Suprapubic skin (tissue), 4 donors: Measurements from ENCODE around the gene EPAS1. TPM values are rescaled to one million over a fixed set of nuclear protein-coding genes. Genes with fewer than 3 reads are reported as not detected.

Source experiments
- DNase-seq, 2 donors: peaks; one replicate each; pipeline ENCODE4 v3.0.0-alpha.2; 2019; ENCODE audit warnings: low spot score in 2 of 2
- H3K27ac ChIP-seq: fragments of 200-600 bp; sonication (generic); one replicate; pipeline ENCODE4 v1.5.1; 2019
- H3K27me3 ChIP-seq: fragments of 200-600 bp; sonication (generic); one replicate; pipeline ENCODE4 v1.5.1; 2019
- H3K36me3 ChIP-seq: fragments of 200-600 bp; sonication (generic); one replicate; pipeline ENCODE4 v1.5.1; 2019
- H3K4me1 ChIP-seq: fragments of 200-600 bp; sonication (generic); one replicate; pipeline ENCODE4 v1.5.1; 2019
- H3K4me3 ChIP-seq: fragments of 200-600 bp; sonication (generic); one replicate; pipeline ENCODE4 v1.5.1; 2019; ENCODE audit warnings: mild to moderate bottlenecking
- H3K9me3 ChIP-seq: fragments of 200-600 bp; sonication (generic); one replicate; pipeline ENCODE4 v1.5.1; 2019
- CTCF ChIP-seq, 2 donors: fragments of 200-600 bp in 1 of 2; fragments of 450-650 bp in 1 of 2; sonication (generic) in 1 of 2; IDR thresholded peaks; one replicate each; pipeline ENCODE4 v1.5.1; 2016 to 2019; ENCODE audit warnings: antibody characterized with exemption in 2 of 2, mild to moderate bottlenecking in 1 of 2, moderate library complexity in 1 of 2
- EP300 ChIP-seq: sonication (generic); formaldehyde crosslinking; IDR thresholded peaks from one replicate; pipeline ENCODE4 v1.6.1; 2017; ENCODE audit warnings: antibody characterized with exemption
- POLR2A ChIP-seq, 2 donors: fragments of 450-650 bp; IDR thresholded peaks; one replicate each; pipeline ENCODE4 v1.6.1; 2017; ENCODE audit warnings: antibody characterized with exemption in 2 of 2, mild to moderate bottlenecking in 2 of 2, moderate library complexity in 2 of 2
- POLR2AphosphoS5 ChIP-seq, 3 donors: sonication (generic); formaldehyde crosslinking; IDR thresholded peaks; one replicate each; pipeline ENCODE4 v1.6.1; 2017; ENCODE audit warnings: antibody characterized with exemption in 3 of 3
- WGBS: methylation state at CpG from one replicate; pipeline ENCODE4 v1.1.5; 2018; 5-methylcytosine and 5-hydroxymethylcytosine counted together
- total RNA-seq, 4 donors: library from RNA; depleted of rRNA; stranded (reverse); fragments of >200 nt; gene quantifications; one replicate each; pipeline ENCODE4 v1.1.0, GENCODE V29; 2016

EPAS1 gene
- total RNA-seq, 4 donors from 2014 or later, result 110 to 271 (median 142) TPM

GRCh38 chr2:46320141-46320567, 22.9 kb downstream of the EPAS1 start:
- peak overlapping the region; percentile 8 for H3K27ac ChIP-seq
- no peak for TF ChIP-seq CTCF (IDR thresholded peaks at IDR 0.05)
- peaks cover 54% of the 10 kb centered on the region for H3K4me1 ChIP-seq
- 56% methylated on average over 8 of the region's 8 CpGs for WGBS
- no peak for DNase-seq
- no peaks in the 10 kb centered on the region for H3K9me3 ChIP-seq
- no peak overlapping the region for H3K4me3 ChIP-seq
- H3K36me3 ChIP-seq, result no peaks in the 10 kb centered on the region
- no peaks in the 10 kb centered on the region for H3K27me3 ChIP-seq

- peaks cover 68% of the 10 kb centered on the region for H3K4me1 ChIP-seq
- 80% methylated on average over 4 of the region's 4 CpGs for WGBS
- H3K36me3 ChIP-seq, result no peaks in the 10 kb centered on the region
- TF ChIP-seq POLR2AphosphoS5 (IDR thresholded peaks at IDR 0.05) (no peak), CTCF (IDR thresholded peaks at IDR 0.05) (no peak), EP300 (no peak), POLR2A (IDR thresholded peaks at IDR 0.05) (no peak)
- DNase-seq, result no peak
- H3K27ac ChIP-seq, result no peak overlapping the region
- no peaks in the 10 kb centered on the region for H3K27me3 ChIP-seq
- H3K4me3 ChIP-seq, result no peak overlapping the region
- H3K9me3 ChIP-seq, result no peaks in the 10 kb centered on the region
Measured at GRCh38 chr2:46323730-46324129, 26.5 kb downstream of the EPAS1 start.

DNA sequence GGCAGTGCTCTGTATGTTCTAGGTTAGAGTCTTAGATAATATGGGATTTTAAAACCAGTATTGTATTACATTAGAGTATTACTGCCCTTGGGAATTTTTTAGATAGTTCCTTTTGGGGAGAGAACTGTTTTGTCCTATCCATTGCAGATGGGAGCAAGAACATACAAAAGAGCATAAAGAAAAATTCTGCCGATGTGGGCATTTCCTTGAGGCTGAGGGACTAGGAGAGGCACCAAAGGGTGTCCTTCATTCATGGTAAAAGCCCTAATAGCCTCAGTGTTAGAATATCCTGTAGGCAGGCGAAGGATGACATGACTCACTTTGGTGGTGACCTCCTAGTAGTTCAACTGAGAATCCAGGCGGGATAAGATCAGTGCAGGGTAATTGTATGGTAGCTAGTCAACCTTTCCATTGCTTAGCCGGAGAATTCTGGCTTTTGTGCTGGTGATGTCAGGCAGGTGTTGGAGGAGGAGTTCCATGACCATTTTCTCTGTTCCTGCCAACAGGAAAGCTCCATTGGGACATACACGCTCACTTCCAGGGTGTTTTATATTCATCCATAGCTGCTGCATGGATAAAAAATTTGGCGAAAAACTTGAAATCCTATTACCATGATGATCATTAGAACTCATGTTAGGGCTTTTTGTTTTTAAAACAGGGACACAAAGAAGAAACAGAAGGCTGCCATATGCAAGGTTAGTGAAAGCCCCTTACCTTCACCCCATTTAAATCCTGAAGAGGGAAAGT, 28.1 kb downstream of the EPAS1 start:
- Histone ChIP-seq H3K4me3 (no peak overlapping the region), H3K4me1 (peaks cover 68% of the 10 kb centered on the region), H3K9me3 (no peaks in the 10 kb centered on the region), H3K27me3 (no peaks in the 10 kb centered on the region), H3K27ac (peak overlapping the region; percentile 60), H3K36me3 (no peaks in the 10 kb centered on the region)
- no peak for DNase-seq
- TF ChIP-seq POLR2A (IDR thresholded peaks at IDR 0.05) (no peak), EP300 (no peak), POLR2AphosphoS5 (IDR thresholded peaks at IDR 0.05) (peak in 1 of 3 donors; percentile 37), CTCF (IDR thresholded peaks at IDR 0.05) (no peak)
- WGBS, result 70% methylated on average over 6 of the region's 6 CpGs

DNA sequence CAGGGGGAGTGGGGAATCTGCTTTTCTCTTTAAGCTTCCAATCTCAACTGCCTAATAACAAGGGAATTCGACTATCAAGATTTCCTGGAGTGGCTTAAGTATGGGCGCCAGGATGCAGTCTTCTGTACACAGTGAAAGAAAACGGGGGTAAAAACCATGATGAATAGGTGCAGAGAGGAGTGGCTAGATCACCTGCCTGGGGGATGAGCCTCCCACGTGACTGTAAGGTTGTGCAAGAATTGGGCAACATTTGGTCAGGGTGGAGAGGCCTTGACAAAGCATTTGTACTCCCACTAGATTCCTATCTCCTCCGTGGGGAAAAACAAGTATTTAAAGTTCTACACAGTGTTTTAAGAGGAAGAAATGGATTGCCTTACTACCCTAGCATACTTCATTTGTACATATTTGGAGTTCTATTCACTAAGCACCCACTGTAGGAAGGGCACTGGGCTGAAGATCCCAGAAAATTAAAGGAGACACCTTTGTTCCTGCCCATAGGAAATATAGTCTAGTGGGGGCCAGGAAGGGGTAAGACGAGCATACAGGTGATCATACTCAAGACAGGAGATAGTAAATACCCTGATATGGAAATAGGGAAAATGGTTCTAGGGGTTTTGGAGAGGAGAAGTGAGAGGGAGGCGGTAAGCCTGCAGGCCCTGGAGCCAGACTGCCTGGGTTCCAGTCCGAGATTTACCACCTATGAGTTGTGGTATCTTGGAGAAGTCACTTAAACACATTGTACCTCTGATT, 29.2 kb downstream of the EPAS1 start:
- Histone ChIP-seq H3K4me1 (peaks cover 76% of the 10 kb centered on the region), H3K9me3 (no peaks in the 10 kb centered on the region), H3K27me3 (no peaks in the 10 kb centered on the region), H3K27ac (peak overlapping the region; percentile 60), H3K4me3 (no peak overlapping the region), H3K36me3 (no peaks in the 10 kb centered on the region)
- TF ChIP-seq POLR2A (IDR thresholded peaks at IDR 0.05), result no peak
- no peak for TF ChIP-seq POLR2AphosphoS5 (IDR thresholded peaks at IDR 0.05)
- no peak for TF ChIP-seq EP300
- no peak for TF ChIP-seq CTCF (IDR thresholded peaks at IDR 0.05)
- WGBS, result 62% methylated on average over 8 of the region's 8 CpGs
- DNase-seq, result no peak

DNA sequence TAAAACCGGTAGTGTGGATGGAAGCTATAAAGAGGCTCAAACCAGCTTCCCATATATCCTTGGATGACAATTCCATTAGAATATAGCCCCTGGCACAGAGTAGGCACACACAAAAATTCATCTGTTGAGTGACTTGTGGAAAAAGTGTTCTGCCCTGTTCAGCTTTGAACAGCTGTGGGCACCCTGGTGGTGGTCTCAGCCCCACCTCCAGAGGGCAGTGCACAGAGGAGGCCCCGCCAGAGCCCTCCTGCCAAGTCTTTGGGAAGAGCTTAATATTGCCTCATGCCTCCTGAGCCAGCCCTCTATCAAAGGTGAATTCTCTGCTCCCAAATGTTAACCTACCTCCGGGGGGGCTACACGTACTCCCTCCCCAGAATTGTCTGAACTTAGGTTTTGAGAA, 30.4 kb downstream of the EPAS1 start:
- Histone ChIP-seq H3K36me3 (no peaks in the 10 kb centered on the region), H3K27me3 (no peaks in the 10 kb centered on the region), H3K4me1 (peaks cover 88% of the 10 kb centered on the region), H3K4me3 (no peak overlapping the region), H3K9me3 (no peaks in the 10 kb centered on the region), H3K27ac (no peak overlapping the region)
- TF ChIP-seq POLR2AphosphoS5 (IDR thresholded peaks at IDR 0.05), result no peak
- no peak for TF ChIP-seq POLR2A (IDR thresholded peaks at IDR 0.05)
- TF ChIP-seq CTCF (IDR thresholded peaks at IDR 0.05), result no peak
- TF ChIP-seq EP300, result no peak
- DNase-seq, result no peak
- WGBS, result 79% methylated on average over 4 of the region's 4 CpGs
